ENCODE data around the gene FLAD1.

FLAD1 gene

GRCh38 chr1:154951901-154952657 lies 31.1 kb upstream of the FLAD1 start:
- DNase-seq (ENCODE audit: low read depth in 2 of 2): no peak

- DNase-seq (ENCODE audit: low read depth in 2 of 2): no peak
These were observed 30.5 kb upstream of the FLAD1 start for GRCh38 chr1:154952664-154953063.

- DNase-seq (ENCODE audit: low read depth in 2 of 2): no peak
These were observed 29.5 kb upstream of the FLAD1 start for GRCh38 chr1:154953611-154954038.

GRCh38 chr1:154954541-154954940 lies 28.6 kb upstream of the FLAD1 start:
- DNase-seq (ENCODE audit: low read depth in 2 of 2): no peak

GRCh38 chr1:154955039-154955717 lies 28.0 kb upstream of the FLAD1 start:
- DNase-seq (ENCODE audit: low read depth in 2 of 2): no peak

- DNase-seq (ENCODE audit: low read depth in 2 of 2): peak; percentile 74 to 77
These were observed 27.2 kb upstream of the FLAD1 start, which contains the start of gene PBXIP1 for GRCh38 chr1:154955718-154956543. TSS of gene PBXIP1 (minus strand) at chr1:154956099. CDS start at chr1:154953721, 2,378 bp downstream.

- DNase-seq (ENCODE audit: low read depth in 2 of 2): no peak
These were observed 26.6 kb upstream of the FLAD1 start for GRCh38 chr1:154956544-154956941.

GRCh38 chr1:154957091-154957657 lies 26.0 kb upstream of the FLAD1 start:
- no peak for DNase-seq (ENCODE audit: low read depth in 2 of 2)

GRCh38 chr1:154958036-154958435 lies 25.1 kb upstream of the FLAD1 start:
- DNase-seq (ENCODE audit: low read depth in 2 of 2): no peak

GRCh38 chr1:154958681-154959425 lies 24.3 kb upstream of the FLAD1 start:
- no peak for DNase-seq (ENCODE audit: low read depth in 2 of 2)

- DNase-seq (ENCODE audit: low read depth in 2 of 2): no peak
These were observed 23.7 kb upstream of the FLAD1 start for GRCh38 chr1:154959426-154959780.

GRCh38 chr1:154960446-154961136 lies 22.6 kb upstream of the FLAD1 start:
- DNase-seq (ENCODE audit: low read depth in 2 of 2): no peak

GRCh38 chr1:154961207-154962155 lies 21.7 kb upstream of the FLAD1 start, which contains the start of gene PYGO2:
TSS of gene PYGO2 (minus strand) at chr1:154961782. CDS start at chr1:154961576, 206 bp downstream.
- peak in 1 of 2 experiments; percentile 34 for DNase-seq (ENCODE audit: low read depth in 2 of 2)

GRCh38 chr1:154962156-154962749 lies 20.9 kb upstream of the FLAD1 start:
- no peak for DNase-seq (ENCODE audit: low read depth in 2 of 2)

- DNase-seq (ENCODE audit: low read depth in 2 of 2): no peak
These were observed 20.3 kb upstream of the FLAD1 start for GRCh38 chr1:154962795-154963330.

- DNase-seq (ENCODE audit: low read depth in 2 of 2): no peak
These were observed 19.5 kb upstream of the FLAD1 start for GRCh38 chr1:154963643-154964042.

- DNase-seq (ENCODE audit: low read depth in 2 of 2): no peak
These were observed 18.8 kb upstream of the FLAD1 start for GRCh38 chr1:154964359-154964758.

- DNase-seq (ENCODE audit: low read depth in 2 of 2): no peak
These were observed 17.0 kb upstream of the FLAD1 start for GRCh38 chr1:154966111-154966510.

All from fibroblast of skin of left biceps (primary cell).